BJ (cell line): ENCODE measurements around the gene ARCN1. TPM values are rescaled to one million over a fixed set of nuclear protein-coding genes. Genes with fewer than 3 reads are reported as not detected.
A peak's percentile ranks its signal among the peaks of the same experiment; 100 is the strongest.
"Not testable (repeated sequence)": the region's sequence is repeated elsewhere in the genome, so short reads cannot be mapped to it uniquely, and the experiment has no call there.

Experiments
- CTCF ChIA-PET: fragments of 350-600 bp; formaldehyde crosslinking; extraction: SDS; loops from one replicate; lab custom pipeline; 2021; ENCODE audit warnings: antibody characterized with exemption, inconsistent platforms; lab: Yijun Ruan, JAX
- POLR2A ChIA-PET: fragments of 300-600 bp; sonication (Branson Sonifier 250); formaldehyde crosslinking; extraction: SDS; loops from one replicate; lab custom pipeline; 2021; ENCODE audit warnings: antibody characterized with exemption; lab: Charles Lee
- DNase-seq: peaks from one replicate; pipeline ENCODE4 v3.0.0-alpha.2; 2011; ENCODE audit warnings: low read depth
- H3K27me3 ChIP-seq: 2 replicates; pipeline ENCODE4 v1.6.0; 2011; ENCODE audit warnings: low read length; ENCODE audit not compliant: control insufficient read depth, insufficient read depth
- H3K36me3 ChIP-seq: 2 replicates; pipeline ENCODE4 v1.5.1; 2011; ENCODE audit warnings: low read length; ENCODE audit not compliant: control insufficient read depth, insufficient read depth
- H3K4me3 ChIP-seq: 2 replicates; pipeline ENCODE4 v1.5.1; 2011; ENCODE audit warnings: low read depth, mild to moderate bottlenecking, control low read depth, low read length
- CTCF ChIP-seq: IDR thresholded peaks from 2 replicates; pipeline ENCODE4 v1.5.1; 2011; ENCODE audit warnings: low read depth, mild to moderate bottlenecking, control low read depth, inconsistent platforms, low read length, moderate library complexity; ENCODE audit not compliant: insufficient read depth
- polyA plus RNA-seq: library from polyadenylated mRNA; depleted of rRNA; stranded (reverse); fragments of >200 nt; gene quantifications from 2 replicates; pipeline ENCODE4 v1.2.3, GENCODE V29; 2011

ARCN1 gene
- polyA plus RNA-seq, 1 experiment: 206 TPM

GRCh38 chr11:118608360-118609227 lies 36.4 kb downstream of the ARCN1 start:
- POLR2A ChIA-PET: interaction anchor here (2.2 kb wide), 1 partner anchor 10 kb away, joined by 20 read pairs; no protein-coding TSS in a partner anchor
- TF ChIP-seq CTCF: no peak

GRCh38 chr11:118609380-118610224 lies 37.4 kb downstream of the ARCN1 start:
- POLR2A ChIA-PET: interaction anchor here (2.2 kb wide), 1 partner anchor 9 kb away, joined by 20 read pairs; no protein-coding TSS in a partner anchor

More at GRCh38 chr11:118608360-118609227, 36.4 kb downstream of the ARCN1 start:
- 0 out of 2 replicates have a peak, but pooled peaks cover 5% of the 10 kb centered on the region for H3K36me3 ChIP-seq
- H3K27me3 ChIP-seq: no peaks in the 10 kb centered on the region
- no peak for DNase-seq
- peak overlapping the region; percentile 68 for H3K4me3 ChIP-seq
- CTCF ChIA-PET: interaction anchor here (0.7 to 10.8 kb wide), 8 partner anchors 12 to 319 kb away, joined by 3 to 78 read pairs (median 5); partner anchors contain the start of gene ARCN1

DNA sequence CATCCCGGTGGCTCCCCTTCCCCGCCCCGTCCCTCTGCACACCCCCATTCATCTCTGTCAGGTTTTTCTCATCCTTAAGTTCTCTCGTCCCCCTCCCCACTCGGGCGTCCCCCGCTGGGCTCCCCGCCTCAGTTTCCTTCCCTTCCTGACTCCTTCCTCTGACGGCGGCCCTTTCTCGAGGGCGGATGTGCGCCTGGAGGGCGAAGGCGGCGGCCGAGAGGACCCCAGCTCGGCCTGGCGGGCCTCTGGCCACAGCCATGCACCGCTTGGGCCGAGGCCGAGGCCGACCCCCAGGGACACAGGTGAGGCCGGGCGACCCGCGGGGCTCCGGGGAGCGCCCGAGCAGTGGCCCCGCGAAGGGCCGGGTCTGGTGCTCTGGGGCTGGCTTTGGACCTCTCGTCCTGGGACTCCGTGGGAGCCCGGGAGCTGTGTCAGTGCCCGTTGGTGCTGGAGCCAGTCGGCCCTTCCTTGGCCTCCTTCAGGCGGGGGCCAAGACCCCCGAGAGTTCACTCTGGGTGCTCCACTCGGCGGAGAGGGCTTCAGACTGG lies 38.1 kb downstream of the ARCN1 start:
- Histone ChIP-seq H3K4me3 (peak overlapping the region; percentile 68), H3K27me3 (no peaks in the 10 kb centered on the region), H3K36me3 (peaks cover 15% of the 10 kb centered on the region)
- no peak for TF ChIP-seq CTCF
- ChIA-PET POLR2A (interaction anchor here (2.2 kb wide), 1 partner anchor 8 kb away, joined by 20 read pairs; no protein-coding TSS in a partner anchor), CTCF (interaction anchor here (0.6 to 10.8 kb wide), 7 partner anchors 10 to 52 kb away, joined by 3 to 78 read pairs (median 6); no protein-coding TSS in a partner anchor)
- no peak for DNase-seq

More at GRCh38 chr11:118609380-118610224, 37.4 kb downstream of the ARCN1 start:
- CTCF ChIA-PET: interaction anchor here (0.8 to 10.8 kb wide), 7 partner anchors 11 to 53 kb away, joined by 3 to 78 read pairs (median 6); no protein-coding TSS in a partner anchor
- TF ChIP-seq CTCF: no peak
- Histone ChIP-seq H3K4me3 (peak overlapping the region; percentile 68), H3K27me3 (no peaks in the 10 kb centered on the region), H3K36me3 (peaks cover 14% of the 10 kb centered on the region)
- no peak for DNase-seq

DNA sequence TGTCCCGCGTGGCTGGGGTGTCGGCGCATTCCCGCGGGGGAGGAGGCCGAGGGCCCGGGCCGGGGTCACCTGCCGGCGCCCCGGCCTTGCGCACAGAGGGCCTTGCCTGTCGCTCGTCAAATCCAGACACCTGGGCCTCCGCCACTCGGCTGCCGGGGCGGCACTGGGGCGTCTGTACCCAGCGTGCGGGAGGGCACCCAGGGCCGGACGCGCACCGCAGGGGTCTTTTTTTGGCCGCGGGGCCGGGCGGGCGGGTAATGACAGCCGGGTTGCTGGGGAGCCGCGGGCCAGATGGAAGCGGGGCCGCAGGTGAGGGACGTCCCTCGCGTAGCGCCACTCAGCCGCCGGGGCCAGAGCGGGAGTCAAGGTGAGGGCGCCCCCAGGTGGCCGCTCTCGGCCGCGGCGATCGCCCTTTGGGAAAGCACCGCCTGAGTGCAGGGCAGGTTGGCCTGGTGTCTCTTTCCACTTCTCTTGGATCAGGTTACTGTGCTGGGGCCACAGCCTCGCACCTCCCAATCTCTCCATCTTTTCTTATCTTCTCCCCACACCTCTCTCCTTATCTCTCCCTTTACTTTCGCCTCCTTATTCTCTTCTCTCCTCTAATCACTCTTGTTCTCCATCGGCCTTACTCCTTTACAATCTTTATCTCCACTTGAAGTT lies 38.7 kb downstream of the ARCN1 start:
- CTCF ChIA-PET: interaction anchor here (0.6 to 10.8 kb wide), 8 partner anchors 8 to 42 kb away, joined by 3 to 78 read pairs (median 5); no protein-coding TSS in a partner anchor
- POLR2A ChIA-PET: no interaction called here
- peaks cover 18% of the 10 kb centered on the region for H3K36me3 ChIP-seq
- DNase-seq: no peak
- H3K27me3 ChIP-seq: no peaks in the 10 kb centered on the region
- peak overlapping the region; percentile 68 for H3K4me3 ChIP-seq
- TF ChIP-seq CTCF: peak; percentile 85

- POLR2A ChIA-PET, H3K27me3 ChIP-seq, H3K4me3 ChIP-seq, DNase-seq: not testable (repeated sequence)
- H3K36me3 ChIP-seq: peaks cover 22% of the 10 kb centered on the region
- CTCF ChIA-PET: interaction anchor here (0.9 to 10.8 kb wide), 6 partner anchors 8 to 47 kb away, joined by 3 to 78 read pairs (median 6); no protein-coding TSS in a partner anchor
Observed at GRCh38 chr11:118611433-118611795, 39.2 kb downstream of the ARCN1 start.
